Fibroblast of skin of back (primary cell): ENCODE measurements around the gene KCNQ1OT1.

Experiments
- DNase-seq: peaks from one replicate; pipeline ENCODE4 v3.0.0-alpha.2; 2013

KCNQ1OT1 gene

GRCh38 chr11:2666828-2667570 is 32.8 kb downstream of the KCNQ1OT1 start:
- peak; percentile 11 for DNase-seq

DNA sequence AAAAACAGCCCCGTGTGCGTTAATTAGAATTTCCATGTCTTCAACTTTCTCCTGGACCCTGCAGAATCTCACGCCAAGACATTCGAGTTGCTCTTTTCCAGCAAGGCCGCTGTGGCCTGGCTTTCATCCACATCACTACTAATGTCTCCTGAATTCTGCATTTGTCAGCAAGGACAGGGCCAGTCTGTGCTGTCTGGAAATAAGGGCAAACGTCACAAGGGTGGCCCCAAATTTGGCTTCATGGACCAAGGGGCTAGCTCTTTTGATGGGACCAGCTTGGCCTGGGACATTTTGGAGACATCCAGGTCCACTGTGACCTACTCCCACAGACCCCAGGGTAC is 33.4 kb downstream of the KCNQ1OT1 start:
- DNase-seq: no peak

DNA sequence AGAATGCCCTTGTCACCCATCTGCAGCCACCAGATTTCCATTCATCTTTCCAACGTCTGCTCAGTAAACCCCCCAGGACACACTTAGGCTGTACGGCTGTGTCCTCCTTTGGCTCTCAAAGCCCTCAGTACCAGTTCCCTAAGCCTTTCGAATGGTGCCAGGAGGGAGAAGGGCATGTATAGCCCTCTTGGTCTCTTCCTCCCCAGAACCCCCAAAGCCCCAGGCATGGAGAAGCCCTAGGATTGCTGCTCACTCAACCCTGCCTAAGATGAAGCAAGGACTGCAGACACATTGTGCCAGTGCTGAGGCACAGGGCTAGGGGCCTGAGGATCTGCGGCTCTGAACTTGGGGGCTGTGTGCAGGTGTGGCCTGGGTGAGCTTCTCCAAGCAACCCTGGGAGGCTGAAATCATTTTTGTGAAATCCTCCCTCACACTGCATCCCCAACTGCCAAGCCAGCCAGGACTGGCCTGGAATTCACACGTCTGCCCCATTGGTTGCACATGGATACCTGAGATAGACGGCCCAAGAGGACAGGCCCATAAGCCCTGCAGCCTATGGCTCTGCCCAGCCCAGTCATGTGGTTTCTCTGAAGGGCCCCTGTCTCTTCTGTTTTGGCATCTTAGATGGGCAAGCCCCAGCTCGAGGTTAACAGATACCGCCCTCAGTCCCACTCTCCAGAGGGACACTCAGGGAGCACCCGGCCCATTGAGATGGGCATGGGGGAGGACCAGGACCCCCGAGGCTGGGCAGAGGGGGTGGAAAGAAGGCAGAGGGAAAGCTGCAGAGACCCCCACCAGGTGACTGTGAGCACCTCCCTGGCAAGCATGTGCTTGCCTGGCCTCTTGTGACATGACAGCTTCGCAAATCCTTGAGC is 34.0 kb downstream of the KCNQ1OT1 start:
- no peak for DNase-seq

- DNase-seq: no peak
Observed at GRCh38 chr11:2664791-2665525, 34.8 kb downstream of the KCNQ1OT1 start.

- DNase-seq: no peak
Observed at GRCh38 chr11:2664376-2664775, 35.4 kb downstream of the KCNQ1OT1 start.

DNA sequence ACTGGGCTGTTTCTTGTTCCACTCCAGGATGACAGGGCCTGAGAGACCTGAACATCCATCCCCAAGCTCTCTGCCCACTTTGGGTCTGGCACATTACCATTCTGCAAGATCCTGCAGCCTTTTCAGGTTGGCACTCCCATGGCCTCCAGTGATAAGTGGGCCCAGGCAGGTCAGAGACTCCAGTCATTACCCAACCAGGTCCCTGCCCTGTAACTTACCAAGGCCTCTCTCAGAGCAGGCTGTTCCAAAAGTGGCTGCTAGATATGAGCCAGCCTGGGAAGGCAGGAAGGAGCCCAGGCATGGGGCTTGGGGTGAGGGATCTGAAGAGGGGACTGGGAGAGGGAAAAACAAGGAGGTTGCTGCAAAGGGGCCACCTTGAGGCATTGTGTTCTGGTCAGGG is 35.9 kb downstream of the KCNQ1OT1 start:
- DNase-seq: no peak

DNA sequence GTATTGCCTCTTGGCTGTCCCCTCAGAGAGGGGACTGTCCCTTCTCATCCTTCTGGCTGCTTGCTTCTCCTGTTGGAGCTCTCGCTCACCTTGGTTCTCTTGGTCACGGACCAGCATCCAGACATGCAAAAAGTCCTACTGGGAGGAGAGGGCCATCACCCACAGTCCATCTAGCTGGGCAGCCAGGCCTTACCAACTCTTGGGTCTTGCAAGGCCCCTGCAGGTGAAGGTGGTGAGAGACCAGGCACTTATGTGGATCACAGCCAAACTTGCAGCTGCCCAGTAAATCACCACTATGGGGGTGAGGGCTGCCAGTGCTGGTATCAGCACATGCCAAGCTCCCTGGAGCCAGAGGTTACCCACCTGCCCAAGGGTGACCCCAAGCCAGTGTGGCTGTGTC is 36.3 kb downstream of the KCNQ1OT1 start:
- no peak for DNase-seq

GRCh38 chr11:2662430-2663299 is 37.1 kb downstream of the KCNQ1OT1 start:
- DNase-seq: no peak

DNA sequence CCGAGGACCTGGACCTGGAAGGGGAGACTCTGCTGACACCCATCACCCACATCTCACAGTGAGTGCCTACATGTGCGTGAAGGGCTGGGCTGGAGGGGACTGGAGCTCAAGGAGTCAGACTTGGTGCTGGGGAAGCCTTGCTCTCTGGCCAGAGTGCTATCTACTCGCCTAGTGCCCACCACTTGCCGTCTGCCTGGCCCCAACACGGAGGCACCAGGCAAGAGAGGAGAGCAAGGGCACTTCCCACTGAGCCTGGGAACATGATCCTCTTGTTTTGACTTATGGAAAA is 37.8 kb downstream of the KCNQ1OT1 start:
- no peak for DNase-seq

DNA sequence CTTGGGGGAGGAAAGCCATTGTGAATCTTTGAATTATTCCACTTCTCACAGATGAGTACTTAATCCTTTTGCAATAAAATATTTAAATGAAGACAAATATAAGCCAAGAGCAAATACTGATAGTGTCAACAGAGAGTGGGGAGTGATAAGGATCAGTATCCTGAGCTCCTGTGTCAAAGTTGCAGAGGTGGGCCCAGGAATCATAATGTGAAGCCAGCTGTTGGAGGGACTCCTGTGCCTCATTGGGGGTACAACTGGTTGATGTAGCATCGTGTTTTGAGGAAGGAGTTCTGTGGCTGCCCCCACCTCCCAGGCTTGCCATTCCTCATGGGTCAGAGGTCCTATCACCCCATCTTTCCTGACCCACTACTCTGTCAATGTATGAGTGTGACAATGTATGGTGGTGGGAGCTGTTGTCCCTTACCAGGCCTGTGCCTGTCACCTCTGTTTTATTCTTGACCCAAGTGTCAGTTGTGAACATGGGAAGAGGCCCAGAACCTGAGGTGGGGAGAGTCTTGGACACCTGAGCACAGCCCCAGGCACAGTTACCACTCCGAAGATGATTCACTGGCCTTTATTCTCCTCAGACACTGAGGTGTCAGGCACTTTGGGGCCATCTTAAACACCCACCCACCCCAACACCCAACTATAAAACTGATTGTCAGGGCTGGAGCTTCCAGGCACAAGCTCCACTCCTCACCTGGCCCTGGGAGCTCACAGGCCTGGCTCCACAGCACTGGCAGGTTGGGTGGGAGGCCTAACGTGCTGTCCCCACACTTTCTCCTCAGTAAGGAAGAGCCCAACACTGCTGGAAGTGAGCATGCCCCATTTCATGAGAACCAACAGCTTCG is 38.4 kb downstream of the KCNQ1OT1 start:
- no peak for DNase-seq

- DNase-seq: no peak
Observed at GRCh38 chr11:2660357-2660939, 39.3 kb downstream of the KCNQ1OT1 start.

DNA sequence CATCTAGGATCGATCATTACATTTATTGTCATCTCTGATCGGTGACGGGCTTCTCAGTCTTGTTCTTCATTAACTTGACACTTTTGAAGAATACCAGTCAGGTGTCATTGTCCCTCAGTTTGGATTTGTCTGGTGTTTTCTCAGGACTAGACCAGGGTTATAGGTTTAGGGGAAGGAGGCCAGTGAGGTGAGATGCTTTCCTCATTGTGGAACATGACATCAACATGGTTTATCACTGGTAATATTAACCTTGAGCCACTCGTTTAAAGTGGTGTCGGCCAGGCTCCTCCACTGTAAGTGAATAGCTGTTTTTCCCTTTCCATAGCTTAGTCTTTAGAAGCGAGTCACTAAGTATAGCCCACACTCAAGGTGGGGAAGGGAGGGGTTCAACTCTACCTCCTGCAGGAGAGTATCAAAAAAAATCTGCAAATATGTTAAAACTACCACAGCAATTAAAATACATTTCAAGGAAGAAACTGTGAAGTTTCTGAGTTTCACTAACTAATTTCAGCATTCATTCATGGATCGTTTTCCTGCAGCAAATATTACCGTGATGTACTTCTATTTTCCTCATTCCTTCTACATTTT is 42.0 kb downstream of the KCNQ1OT1 start:
- no peak for DNase-seq

GRCh38 chr11:2656859-2657258 is 42.9 kb downstream of the KCNQ1OT1 start:
- no peak for DNase-seq

- DNase-seq: peak; percentile 52
Observed at GRCh38 chr11:2655834-2656622, 43.8 kb downstream of the KCNQ1OT1 start.

- no peak for DNase-seq
Observed at GRCh38 chr11:2655016-2655719, 44.6 kb downstream of the KCNQ1OT1 start.

- no peak for DNase-seq
Observed at GRCh38 chr11:2653930-2654739, 45.7 kb downstream of the KCNQ1OT1 start.

DNA sequence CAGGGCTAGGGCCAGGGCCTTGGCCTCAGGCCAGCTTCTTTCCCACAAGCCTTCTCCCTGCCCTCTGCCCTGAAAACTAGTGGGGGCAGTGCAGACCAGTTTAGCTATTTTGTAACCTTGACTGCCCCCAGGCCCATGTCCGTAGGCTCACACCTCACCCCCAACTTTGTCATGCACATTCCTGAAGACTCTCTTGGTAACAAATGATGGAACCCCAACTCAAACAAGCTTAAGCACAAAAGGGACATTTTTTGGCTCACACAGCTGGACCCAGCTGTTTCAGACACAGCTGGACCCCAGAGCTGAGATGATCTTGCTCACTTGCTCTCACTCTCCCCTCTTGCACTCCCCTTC is 46.6 kb downstream of the KCNQ1OT1 start:
- DNase-seq: no peak
